Measurements from ENCODE around the gene MFGE8. TPM values are rescaled to one million over a fixed set of nuclear protein-coding genes. Genes with fewer than 3 reads are reported as not detected.

Gene MFGE8
- polyA plus RNA-seq, 12 donors, result 89.2 to 842 (median 143) TPM

Other genes with a start within 250 kb of the MFGE8 start
- gene ACAN, start 109.9 kb downstream of the MFGE8 start, polyA plus RNA-seq (ENCODE audit: insufficient read length in 12 of 12), result 10 to 100 TPM in 4 of 12 donors, 1 to 10 TPM in 7, not detected in 1; 1.3 to 18.6 (median 6.0) TPM
- 10 to 100 TPM in 1 of 12 donors, 1 to 10 TPM in 9, not detected in 2; 5.6 to 18.2 (median 8.7) TPM for gene HAPLN3, start 17.8 kb downstream of the MFGE8 start, polyA plus RNA-seq (ENCODE audit: insufficient read length in 12 of 12)
- gene ABHD2, start 175.1 kb upstream of the MFGE8 start, polyA plus RNA-seq (ENCODE audit: insufficient read length in 12 of 12), result 10 to 100 TPM in 11 of 12 donors, not detected in 1; 17.1 to 28.5 (median 23.2) TPM